Spleen (tissue), 11 donors: ENCODE data around the gene CDC23. TPM values are rescaled to one million over a fixed set of nuclear protein-coding genes. Genes with fewer than 3 reads are reported as not detected.

Source experiments
- DNase-seq: peaks from one replicate; pipeline ENCODE4 v3.0.0-alpha.2; 2020
- H3K27ac ChIP-seq, 8 donors: fragments of 200-600 bp; sonication (generic) in 7 of 8; 1 replicate in 4 of 8; 2 replicates in 4 of 8; pipeline versions ENCODE4 v1.5.0 to v1.8.0; 2016 to 2021; ENCODE audit warnings: inconsistent platforms in 4 of 8, mild to moderate bottlenecking in 4 of 8, moderate library complexity in 1 of 8
- H3K27me3 ChIP-seq, 7 donors: fragments of 200-600 bp; sonication (generic) in 6 of 7; replicated peaks in 1 of 7; 1 replicate in 4 of 7; 2 replicates in 3 of 7; pipeline versions ENCODE4 v1.5.0 to v1.8.0; 2016 to 2021; ENCODE audit warnings: inconsistent platforms in 3 of 7, mild to moderate bottlenecking in 1 of 7
- H3K36me3 ChIP-seq, 6 donors: fragments of 200-600 bp; sonication (generic) in 5 of 6; 1 replicate in 4 of 6; 2 replicates in 2 of 6; pipeline versions ENCODE4 v1.5.0 to v1.8.0; 2016 to 2021; ENCODE audit warnings: inconsistent platforms in 2 of 6
- H3K4me1 ChIP-seq, 6 donors: fragments of 200-600 bp; sonication (generic) in 5 of 6; 1 replicate in 3 of 6; 2 replicates in 3 of 6; pipeline versions ENCODE4 v1.5.0 to v1.8.0; 2016 to 2021; ENCODE audit warnings: inconsistent platforms in 3 of 6
- H3K4me3 ChIP-seq, 8 donors: fragments of 200-600 bp; sonication (generic) in 7 of 8; 1 replicate in 4 of 8; 2 replicates in 4 of 8; pipeline versions ENCODE4 v1.5.0 to v1.8.0; 2016 to 2021; ENCODE audit warnings: inconsistent platforms in 4 of 8, mild to moderate bottlenecking in 4 of 8, moderate library complexity in 2 of 8
- H3K9me3 ChIP-seq, 8 donors: fragments of 200-600 bp; sonication (generic) in 7 of 8; 1 replicate in 4 of 8; 2 replicates in 4 of 8; pipeline versions ENCODE4 v1.5.0 to v1.8.0; 2016 to 2021; ENCODE audit warnings: inconsistent platforms in 4 of 8
- POLR2A ChIP-seq, 3 donors: fragments of 450-650 bp; IDR thresholded peaks; one replicate each; pipeline ENCODE4 v1.5.1; 2017; ENCODE audit warnings: antibody characterized with exemption in 3 of 3, mild to moderate bottlenecking in 1 of 3
- POLR2AphosphoS5 ChIP-seq, 3 donors: sonication (generic); formaldehyde crosslinking; IDR thresholded peaks; one replicate each; pipeline ENCODE4 v1.5.1; 2017; ENCODE audit warnings: antibody characterized with exemption in 3 of 3
- WGBS, 5 donors: extraction: QIAGEN DNeasy Blood & Tissue Kit in 3 of 5; methylation state at CpG; one replicate each; pipeline versions ENCODE4 v1.1.5 to v1.1.7; 2013 to 2018; 5-methylcytosine and 5-hydroxymethylcytosine counted together
- intact Hi-C: fragments of 100-400 bp; cut with DNase I; formaldehyde crosslinking; loops from one replicate; pipeline ENCODE4 v1.15.0; 2023; ENCODE audit warnings: low total_unique reads
- polyA plus RNA-seq, 3 donors: library from polyadenylated mRNA; stranded (reverse); fragments of 200-250 nt; gene quantifications; one replicate each; pipeline ENCODE4 v1.2.1, GENCODE V29; 2013
- total RNA-seq, 7 donors: library from RNA; depleted of rRNA in 3 of 7; stranded (reverse); fragments of >200 nt in 3 of 7; fragmentation: NEBNext Ultra II Directional in 4 of 7; extraction: Animal tissue kit (Norgen Biotek cat#: 25700) in 4 of 7; gene quantifications; one replicate each; pipeline versions ENCODE4 v1.1.0 to v1.2.1, GENCODE V29; 2016 to 2021
- TF ChIP-seq, protein P1 (sequence below), 11 experiments: fragments of 200-600 bp in 7 of 11; fragments of 450-650 bp in 4 of 11; sonication (generic) in 4 of 11; IDR thresholded peaks in 8 of 11; conservative IDR thresholded peaks in 3 of 11; 1 replicate in 7 of 11; 2 replicates in 4 of 11; pipeline versions ENCODE4 v1.4.0 to v1.8.0; 2016 to 2021; ENCODE audit warnings: antibody characterized with exemption in 11 of 11, inconsistent platforms in 4 of 11, mild to moderate bottlenecking in 1 of 11
- donor health status: healthy with polysubstance abuse.
- donor health status: DM: no; HTN: no; CAD: no; lungs with moderate emphysema.
- donor health status: DM: no; HTN: no; CAD: no.
- donor health status: Bipolar disorder and iron deficiency.
- donor health status: healthy.
- donor health status: DM: no; HTN: no; CAD: no.
- donor health status: DM: yes; HTN: yes; CAD: no.

Gene CDC23
- total and polyA plus RNA-seq, 10 donors = 8.7 to 28.6 (median 23.0) TPM

- TF ChIP-seq POLR2A (IDR thresholded peaks at IDR 0.05) (no peak), POLR2AphosphoS5 (IDR thresholded peaks at IDR 0.05) (no peak)
- TF ChIP-seq, protein P1, sequence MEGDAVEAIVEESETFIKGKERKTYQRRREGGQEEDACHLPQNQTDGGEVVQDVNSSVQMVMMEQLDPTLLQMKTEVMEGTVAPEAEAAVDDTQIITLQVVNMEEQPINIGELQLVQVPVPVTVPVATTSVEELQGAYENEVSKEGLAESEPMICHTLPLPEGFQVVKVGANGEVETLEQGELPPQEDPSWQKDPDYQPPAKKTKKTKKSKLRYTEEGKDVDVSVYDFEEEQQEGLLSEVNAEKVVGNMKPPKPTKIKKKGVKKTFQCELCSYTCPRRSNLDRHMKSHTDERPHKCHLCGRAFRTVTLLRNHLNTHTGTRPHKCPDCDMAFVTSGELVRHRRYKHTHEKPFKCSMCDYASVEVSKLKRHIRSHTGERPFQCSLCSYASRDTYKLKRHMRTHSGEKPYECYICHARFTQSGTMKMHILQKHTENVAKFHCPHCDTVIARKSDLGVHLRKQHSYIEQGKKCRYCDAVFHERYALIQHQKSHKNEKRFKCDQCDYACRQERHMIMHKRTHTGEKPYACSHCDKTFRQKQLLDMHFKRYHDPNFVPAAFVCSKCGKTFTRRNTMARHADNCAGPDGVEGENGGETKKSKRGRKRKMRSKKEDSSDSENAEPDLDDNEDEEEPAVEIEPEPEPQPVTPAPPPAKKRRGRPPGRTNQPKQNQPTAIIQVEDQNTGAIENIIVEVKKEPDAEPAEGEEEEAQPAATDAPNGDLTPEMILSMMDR (IDR thresholded peaks at IDR 0.05 in 8 of 11, conservative IDR thresholded peaks at IDR 0.05 in 3 of 11) = no peak
- peak overlapping the region; percentile 43 to 97 (median 88) for H3K4me3 ChIP-seq
- 1 to 3% (median 2%) methylated on average over 23 of the region's 23 CpGs for WGBS, 5 donors
- peak overlapping the region in 3 of 8 donors; percentile 83 to 91 (median 90) for H3K27ac ChIP-seq
- H3K4me1 ChIP-seq = peaks cover 18 to 57% (median 36%) of the 10 kb centered on the region in 6 donors
- H3K36me3 ChIP-seq = peaks cover 0 to 57% (median 14%) of the 10 kb centered on the region in 6 donors
- DNase-seq = no peak
- H3K27me3 ChIP-seq = no peaks in the 10 kb centered on the region
- intact Hi-C loops = no loop called here
- no peaks in the 10 kb centered on the region for H3K9me3 ChIP-seq
These were observed 33.8 kb downstream of the CDC23 start for GRCh38 chr5:138179277-138179857.

DNA sequence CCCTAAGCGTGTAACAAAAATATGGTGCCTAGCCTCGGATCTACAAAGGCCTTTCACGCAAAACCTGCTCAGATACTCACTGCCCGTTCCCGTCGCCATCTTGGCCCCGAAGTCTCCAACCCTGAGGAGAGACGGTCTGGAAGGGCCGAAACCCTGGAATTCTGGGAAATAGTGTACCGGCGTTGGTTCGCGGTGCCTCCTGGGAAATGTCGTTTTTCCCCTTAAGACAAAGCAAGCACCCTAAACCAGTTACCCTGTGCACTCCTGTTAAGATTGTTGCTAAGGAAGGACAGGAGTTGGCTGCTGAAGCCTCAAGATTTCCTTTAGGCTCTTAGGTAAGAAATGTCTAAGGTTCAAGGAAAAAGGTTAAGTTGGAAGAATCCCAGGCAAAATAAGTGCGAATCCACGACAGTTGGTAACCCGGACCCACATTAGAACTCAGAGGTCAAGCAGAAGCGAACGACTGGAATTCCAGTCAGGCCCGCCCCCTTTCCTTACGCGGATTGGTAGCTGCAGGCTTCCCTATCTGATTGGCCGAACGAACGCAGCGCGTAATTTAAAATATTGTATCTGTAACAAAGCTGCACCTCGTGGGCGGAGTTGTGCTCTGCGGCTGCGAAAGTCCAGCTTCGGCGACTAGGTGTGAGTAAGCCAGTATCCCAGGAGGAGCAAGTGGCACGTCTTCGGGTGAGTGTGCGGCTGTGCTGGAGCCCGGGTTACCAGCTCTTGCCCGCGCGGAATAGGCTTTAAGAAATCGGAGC is 34.4 kb downstream of the CDC23 start, which contains the start of the genes BRD8 and KIF20A:
BRD8 (minus strand) TSS at position 115 of the 761 bp plus-strand sequence; CDS start at position 99, 16 bp downstream.
KIF20A (plus strand) TSS at position 597 of the 761 bp plus-strand sequence. CDS start 569 bp downstream, outside the sequence.
- H3K27me3 ChIP-seq = no peaks in the 10 kb centered on the region
- peak; percentile 94 for DNase-seq

GRCh38 chr5:138177941-138178515 is 35.1 kb downstream of the CDC23 start:
- no peak for DNase-seq
- 0 to 1% (median 0%) methylated on average over 16 of the region's 16 CpGs for WGBS, 5 donors
- H3K27ac ChIP-seq = peak overlapping the region; percentile 66 to 91 (median 85)
- peaks cover 0 to 57% (median 24%) of the 10 kb centered on the region in 6 donors for H3K36me3 ChIP-seq
- H3K9me3 ChIP-seq = no peaks in the 10 kb centered on the region
- peak overlapping the region; percentile 43 to 97 (median 88) for H3K4me3 ChIP-seq
- intact Hi-C loops = no loop called here
- TF ChIP-seq POLR2AphosphoS5 (IDR thresholded peaks at IDR 0.05) = no peak
- TF ChIP-seq, protein P1 (IDR thresholded peaks at IDR 0.05 in 8 of 11, conservative IDR thresholded peaks at IDR 0.05 in 3 of 11) = no peak
- no peak for TF ChIP-seq POLR2A (IDR thresholded peaks at IDR 0.05)
- H3K4me1 ChIP-seq = peaks cover 18 to 70% (median 41%) of the 10 kb centered on the region in 6 donors
- no peaks in the 10 kb centered on the region for H3K27me3 ChIP-seq

More for the DNA sequence above, 34.4 kb downstream of the CDC23 start, which contains the start of the genes BRD8 and KIF20A:
- Histone ChIP-seq H3K4me3 (peak within 1 kb of the TSS; percentile 43 to 97 (median 88)), H3K9me3 (no peaks in the 10 kb centered on the region), H3K27ac (peak within 1 kb of the TSS; percentile 66 to 91 (median 85)), H3K4me1 (peaks cover 18 to 63% (median 39%) of the 10 kb centered on the region in 6 donors), H3K36me3 (peaks cover 0 to 57% (median 17%) of the 10 kb centered on the region in 6 donors)
- intact Hi-C loops = no loop called here
- TF ChIP-seq, protein P1 (IDR thresholded peaks at IDR 0.05 in 8 of 11, conservative IDR thresholded peaks at IDR 0.05 in 3 of 11) = peak in 1 of 11 experiments; percentile 20
- TF ChIP-seq POLR2A (IDR thresholded peaks at IDR 0.05) (peak in 2 of 3 donors; percentile 19 to 34), POLR2AphosphoS5 (IDR thresholded peaks at IDR 0.05) (peak; percentile 48 to 95 (median 81))
- 0 to 1% (median 0%) methylated on average over 39 to 41 of the region's 41 CpGs for WGBS, 5 donors
